Measurements from ENCODE around the gene MT1B.

The MT1B gene

GRCh38 chr16:56684926-56685590 lies 33.4 kb downstream of the MT1B start:
- no peak for DNase-seq (ENCODE audit: low spot score)

- no peak for DNase-seq (ENCODE audit: low spot score)
Measured at GRCh38 chr16:56686758-56687157, 35.1 kb downstream of the MT1B start.

- no peak for DNase-seq (ENCODE audit: low spot score)
Measured at GRCh38 chr16:56688762-56689161, 37.1 kb downstream of the MT1B start.

GRCh38 chr16:56689171-56689570 lies 37.5 kb downstream of the MT1B start:
- no peak for DNase-seq (ENCODE audit: low spot score)

- no peak for DNase-seq (ENCODE audit: low spot score)
Measured at GRCh38 chr16:56690420-56691122, 38.9 kb downstream of the MT1B start.

GRCh38 chr16:56691885-56692284 lies 40.2 kb downstream of the MT1B start:
- no peak for DNase-seq (ENCODE audit: low spot score)

- no peak for DNase-seq (ENCODE audit: low spot score)
Measured at GRCh38 chr16:56695246-56695645, 43.6 kb downstream of the MT1B start.

- DNase-seq (ENCODE audit: low spot score) = no peak
Measured at GRCh38 chr16:56697456-56698155, 45.9 kb downstream of the MT1B start.

GRCh38 chr16:56700195-56700594 lies 48.5 kb downstream of the MT1B start:
- no peak for DNase-seq (ENCODE audit: low spot score)

GRCh38 chr16:56700631-56701030 lies 48.9 kb downstream of the MT1B start:
- no peak for DNase-seq (ENCODE audit: low spot score)

GRCh38 chr16:56701534-56701933 lies 49.8 kb downstream of the MT1B start:
- no peak for DNase-seq (ENCODE audit: low spot score)

Measured in AG20443 (cell line).